ENCODE results near the gene MORN1.

Gene MORN1

DNA sequence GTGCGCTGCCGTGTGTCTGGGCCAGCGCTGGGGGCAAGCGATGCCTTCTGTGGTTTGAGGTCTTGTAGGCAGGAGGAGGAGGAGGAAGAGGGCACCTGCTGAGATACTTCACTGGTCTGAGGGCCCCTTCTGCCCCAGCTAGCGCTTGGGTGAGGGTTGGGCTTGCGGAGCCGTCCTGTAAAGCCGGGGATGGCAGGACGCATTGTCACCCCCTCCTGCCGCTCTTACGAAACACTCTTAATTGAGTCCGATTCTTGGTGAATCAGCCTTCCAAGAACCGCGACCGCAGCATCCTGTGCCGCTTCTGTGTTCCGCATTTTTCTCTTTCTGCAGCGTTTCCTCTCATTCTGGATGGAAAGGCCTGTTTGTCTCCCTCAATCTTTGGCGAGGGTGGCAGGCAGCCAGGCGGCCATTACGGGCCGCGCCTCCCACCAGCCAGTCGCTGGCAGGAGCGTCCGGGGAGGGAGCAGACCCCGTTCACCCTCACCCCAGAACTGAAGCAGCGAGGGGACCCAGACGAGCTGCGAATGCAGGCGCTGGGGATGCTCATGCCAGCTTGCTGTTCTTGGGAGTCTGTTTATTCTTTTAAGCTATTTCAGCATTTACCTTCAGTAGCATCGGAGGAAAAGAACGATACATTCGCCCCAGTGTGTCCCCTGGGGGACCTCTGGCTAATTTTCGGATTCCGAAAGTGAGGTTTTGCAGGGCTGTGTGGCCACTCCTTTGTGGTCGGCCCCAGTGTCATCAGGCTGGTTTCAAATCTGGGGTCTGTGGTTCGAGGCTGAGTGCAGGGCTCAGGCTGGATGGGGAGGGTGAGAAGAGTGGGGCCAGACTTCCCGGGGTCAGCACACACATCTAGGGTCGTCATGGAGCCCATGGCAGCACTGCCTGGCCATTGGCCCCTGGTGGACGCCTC is 100.5 kb downstream of the MORN1 start:
- H3K9me3 ChIP-seq (ENCODE audit: control insufficient read depth, insufficient read depth, low read length) = no peaks in the 10 kb centered on the region
- H3K4me1 ChIP-seq (ENCODE audit: control insufficient read depth, low read length) = peaks cover 11% of the 10 kb centered on the region
- H3K4me2 ChIP-seq (ENCODE audit: low read length) = no peak overlapping the region
- H3K36me3 ChIP-seq (ENCODE audit: control insufficient read depth, low read length) = no peaks in the 10 kb centered on the region
- H3F3A ChIP-seq (ENCODE audit: control insufficient read depth, insufficient read depth) = no peaks in the 10 kb centered on the region
- no peaks in the 10 kb centered on the region for H3K79me2 ChIP-seq (ENCODE audit: control insufficient read depth, low read length)
- H3K9me2 ChIP-seq (replicated peaks; ENCODE audit: control insufficient read depth, low read length) = no peaks in the 10 kb centered on the region
- peaks cover 23% of the 10 kb centered on the region; the same call in 1 of the 2 replicates for H4K20me1 ChIP-seq (ENCODE audit: control insufficient read depth, insufficient read depth, low read depth, low read length)
- H3K27me3 ChIP-seq (ENCODE audit: control insufficient read depth, low read length) = peaks cover 51% of the 10 kb centered on the region
- no peak overlapping the region for H3K4me3 ChIP-seq (ENCODE audit: low read length)
- no peak overlapping the region for H3K27ac ChIP-seq (ENCODE audit: low read depth, low read length)
- TF ChIP-seq EZH2phosphoT487 (IDR thresholded peaks at IDR 0.05; ENCODE audit: borderline replicate concordance, low read length) = peak; percentile 29; the same call in 1 of the 2 replicates
- TF ChIP-seq, protein P1, sequence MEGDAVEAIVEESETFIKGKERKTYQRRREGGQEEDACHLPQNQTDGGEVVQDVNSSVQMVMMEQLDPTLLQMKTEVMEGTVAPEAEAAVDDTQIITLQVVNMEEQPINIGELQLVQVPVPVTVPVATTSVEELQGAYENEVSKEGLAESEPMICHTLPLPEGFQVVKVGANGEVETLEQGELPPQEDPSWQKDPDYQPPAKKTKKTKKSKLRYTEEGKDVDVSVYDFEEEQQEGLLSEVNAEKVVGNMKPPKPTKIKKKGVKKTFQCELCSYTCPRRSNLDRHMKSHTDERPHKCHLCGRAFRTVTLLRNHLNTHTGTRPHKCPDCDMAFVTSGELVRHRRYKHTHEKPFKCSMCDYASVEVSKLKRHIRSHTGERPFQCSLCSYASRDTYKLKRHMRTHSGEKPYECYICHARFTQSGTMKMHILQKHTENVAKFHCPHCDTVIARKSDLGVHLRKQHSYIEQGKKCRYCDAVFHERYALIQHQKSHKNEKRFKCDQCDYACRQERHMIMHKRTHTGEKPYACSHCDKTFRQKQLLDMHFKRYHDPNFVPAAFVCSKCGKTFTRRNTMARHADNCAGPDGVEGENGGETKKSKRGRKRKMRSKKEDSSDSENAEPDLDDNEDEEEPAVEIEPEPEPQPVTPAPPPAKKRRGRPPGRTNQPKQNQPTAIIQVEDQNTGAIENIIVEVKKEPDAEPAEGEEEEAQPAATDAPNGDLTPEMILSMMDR (IDR thresholded peaks at IDR 0.05; ENCODE audit: low read depth, low read length, poor library complexity, severe bottlenecking) = no peak

DNA sequence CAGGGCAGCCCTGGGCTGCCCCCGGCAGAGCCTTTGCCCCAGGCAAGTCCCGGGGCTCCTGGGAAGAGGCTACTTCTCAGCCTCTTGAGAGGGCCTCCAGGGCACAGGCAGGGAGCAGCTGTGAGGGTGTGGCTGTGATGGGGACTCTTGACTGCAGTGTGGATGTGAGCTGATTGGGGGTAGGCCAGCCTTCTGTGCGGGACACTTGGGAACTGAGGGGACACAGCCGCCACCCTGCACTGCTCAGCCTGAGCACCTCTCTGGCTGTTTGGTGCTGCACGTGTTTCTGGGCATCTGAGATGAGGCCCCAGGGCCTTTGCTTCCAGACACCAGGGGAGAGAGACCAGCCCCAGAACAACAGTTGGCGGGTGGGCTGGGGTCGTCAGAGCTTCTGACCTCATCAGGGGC is 101.2 kb downstream of the MORN1 start:
- Histone ChIP-seq H3K36me3 (ENCODE audit: control insufficient read depth, low read length) (no peaks in the 10 kb centered on the region), H3K9me2 (replicated peaks; ENCODE audit: control insufficient read depth, low read length) (no peaks in the 10 kb centered on the region), H3K27me3 (ENCODE audit: control insufficient read depth, low read length) (peaks cover 51% of the 10 kb centered on the region), H3K4me3 (ENCODE audit: low read length) (no peak overlapping the region), H3K4me1 (ENCODE audit: control insufficient read depth, low read length) (peaks cover 11% of the 10 kb centered on the region), H3F3A (ENCODE audit: control insufficient read depth, insufficient read depth) (no peaks in the 10 kb centered on the region), H3K9me3 (ENCODE audit: control insufficient read depth, insufficient read depth, low read length) (no peaks in the 10 kb centered on the region), H3K27ac (ENCODE audit: low read depth, low read length) (no peak overlapping the region), H4K20me1 (ENCODE audit: control insufficient read depth, insufficient read depth, low read depth, low read length) (peaks cover 23% of the 10 kb centered on the region; the same call in 1 of the 2 replicates), H3K79me2 (ENCODE audit: control insufficient read depth, low read length) (no peaks in the 10 kb centered on the region), H3K4me2 (ENCODE audit: low read length) (no peak overlapping the region)
- TF ChIP-seq, protein P1 (IDR thresholded peaks at IDR 0.05; ENCODE audit: low read depth, low read length, poor library complexity, severe bottlenecking) = no peak
- TF ChIP-seq EZH2phosphoT487 (IDR thresholded peaks at IDR 0.05; ENCODE audit: borderline replicate concordance, low read length) = no peak

DNA sequence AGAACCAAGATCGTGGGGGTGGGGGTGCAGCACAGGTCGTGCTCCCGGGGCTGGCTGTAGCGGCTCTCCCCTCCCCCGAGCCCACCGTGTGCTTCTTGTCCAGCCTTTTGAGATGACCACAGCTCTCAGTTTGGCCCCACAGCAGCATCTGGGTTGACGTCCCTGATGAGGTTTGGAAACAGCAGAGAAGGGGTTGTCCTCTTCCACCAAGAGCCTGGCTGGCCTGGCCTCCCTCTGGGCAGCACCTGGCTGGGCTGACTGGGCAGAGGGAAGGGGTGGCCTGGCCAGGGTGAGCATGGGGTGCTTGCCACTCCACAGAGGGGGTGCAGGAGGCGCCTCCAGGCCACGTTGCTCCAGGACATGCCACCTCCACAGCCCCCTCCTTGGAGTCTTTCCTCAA is 101.7 kb downstream of the MORN1 start:
- TF ChIP-seq, protein P1 (IDR thresholded peaks at IDR 0.05; ENCODE audit: low read depth, low read length, poor library complexity, severe bottlenecking) = no peak
- no peak for TF ChIP-seq EZH2phosphoT487 (IDR thresholded peaks at IDR 0.05; ENCODE audit: borderline replicate concordance, low read length)
- peaks cover 20% of the 10 kb centered on the region; the same call in 1 of the 2 replicates for H4K20me1 ChIP-seq (ENCODE audit: control insufficient read depth, insufficient read depth, low read depth, low read length)
- no peaks in the 10 kb centered on the region for H3K36me3 ChIP-seq (ENCODE audit: control insufficient read depth, low read length)
- no peak overlapping the region for H3K27ac ChIP-seq (ENCODE audit: low read depth, low read length)
- H3K4me3 ChIP-seq (ENCODE audit: low read length) = no peak overlapping the region
- no peaks in the 10 kb centered on the region for H3F3A ChIP-seq (ENCODE audit: control insufficient read depth, insufficient read depth)
- H3K9me2 ChIP-seq (replicated peaks; ENCODE audit: control insufficient read depth, low read length) = no peaks in the 10 kb centered on the region
- no peak overlapping the region for H3K4me2 ChIP-seq (ENCODE audit: low read length)
- H3K27me3 ChIP-seq (ENCODE audit: control insufficient read depth, low read length) = peaks cover 49% of the 10 kb centered on the region
- no peaks in the 10 kb centered on the region for H3K9me3 ChIP-seq (ENCODE audit: control insufficient read depth, insufficient read depth, low read length)
- no peaks in the 10 kb centered on the region for H3K79me2 ChIP-seq (ENCODE audit: control insufficient read depth, low read length)
- H3K4me1 ChIP-seq (ENCODE audit: control insufficient read depth, low read length) = peaks cover 11% of the 10 kb centered on the region
